ENCODE results near the gene FAM167B.

FAM167B gene

GRCh38 chr1:32215629-32216480 lies 31.2 kb upstream of the FAM167B start:
- Mint-ChIP-seq H3K4me1 (peaks cover 11% of the 10 kb centered on the region), H3K27ac (ENCODE audit: low read depth) (no peak overlapping the region), H3K9me3 (no peaks in the 10 kb centered on the region), H3K4me3 (no peak overlapping the region), H3K27me3 (no peaks in the 10 kb centered on the region), H3K36me3 (ENCODE audit: insufficient read depth) (peaks cover 11% of the 10 kb centered on the region)
- DNase-seq (ENCODE audit: low spot score in 2 of 2): peak; percentile 26
- ATAC-seq (replicated peaks; ENCODE audit: extremely low read depth, poor library complexity, severe bottlenecking): no peak

- ATAC-seq (replicated peaks; ENCODE audit: extremely low read depth, poor library complexity, severe bottlenecking): no peak
Measured at GRCh38 chr1:32216566-32216965, 30.5 kb upstream of the FAM167B start.

GRCh38 chr1:32219022-32219421 lies 28.0 kb upstream of the FAM167B start:
- Mint-ChIP-seq H3K27ac (ENCODE audit: low read depth) (no peak overlapping the region), H3K27me3 (no peaks in the 10 kb centered on the region), H3K9me3 (no peaks in the 10 kb centered on the region), H3K4me1 (peaks cover 29% of the 10 kb centered on the region), H3K4me3 (no peak overlapping the region), H3K36me3 (ENCODE audit: insufficient read depth) (peaks cover 19% of the 10 kb centered on the region)
- no peak for ATAC-seq (replicated peaks; ENCODE audit: extremely low read depth, poor library complexity, severe bottlenecking)
- no peak for DNase-seq (ENCODE audit: low spot score in 2 of 2)

More at GRCh38 chr1:32216566-32216965, 30.5 kb upstream of the FAM167B start:
- Mint-ChIP-seq H3K4me1 (peaks cover 18% of the 10 kb centered on the region), H3K4me3 (no peak overlapping the region), H3K36me3 (ENCODE audit: insufficient read depth) (peaks cover 11% of the 10 kb centered on the region), H3K27ac (ENCODE audit: low read depth) (no peak overlapping the region), H3K9me3 (no peaks in the 10 kb centered on the region), H3K27me3 (no peaks in the 10 kb centered on the region)
- no peak for DNase-seq (ENCODE audit: low spot score in 2 of 2)

- H3K9me3 Mint-ChIP-seq: no peaks in the 10 kb centered on the region
- peak overlapping the region; percentile 95 for H3K27ac Mint-ChIP-seq (ENCODE audit: low read depth)
- peak overlapping the region; percentile 88 for H3K4me3 Mint-ChIP-seq
- DNase-seq (ENCODE audit: low spot score in 2 of 2): no peak
- peaks cover 24% of the 10 kb centered on the region for H3K4me1 Mint-ChIP-seq
- H3K36me3 Mint-ChIP-seq (ENCODE audit: insufficient read depth): peaks cover 29% of the 10 kb centered on the region
- no peaks in the 10 kb centered on the region for H3K27me3 Mint-ChIP-seq
- no peak for ATAC-seq (replicated peaks; ENCODE audit: extremely low read depth, poor library complexity, severe bottlenecking)
Measured at GRCh38 chr1:32220746-32221580, 26.1 kb upstream of the FAM167B start.

- no peak for DNase-seq (ENCODE audit: low spot score in 2 of 2)
- no peak for ATAC-seq (replicated peaks; ENCODE audit: extremely low read depth, poor library complexity, severe bottlenecking)
- Mint-ChIP-seq H3K9me3 (no peaks in the 10 kb centered on the region), H3K4me3 (peak overlapping the region; percentile 88), H3K36me3 (ENCODE audit: insufficient read depth) (peaks cover 35% of the 10 kb centered on the region), H3K27ac (ENCODE audit: low read depth) (peak overlapping the region; percentile 95), H3K27me3 (no peaks in the 10 kb centered on the region), H3K4me1 (peaks cover 24% of the 10 kb centered on the region)
Measured at GRCh38 chr1:32221581-32221979, 25.4 kb upstream of the FAM167B start.

- peaks cover 24% of the 10 kb centered on the region for H3K4me1 Mint-ChIP-seq
- ATAC-seq (replicated peaks; ENCODE audit: extremely low read depth, poor library complexity, severe bottlenecking) (peak; percentile 95), DNase-seq (ENCODE audit: low spot score in 2 of 2) (peak; percentile 80 to 84)
- H3K4me3 Mint-ChIP-seq: peak within 1 kb of the TSS; percentile 88
- H3K27me3 Mint-ChIP-seq: no peaks in the 10 kb centered on the region
- H3K27ac Mint-ChIP-seq (ENCODE audit: low read depth): peak within 1 kb of the TSS; percentile 95
- H3K36me3 Mint-ChIP-seq (ENCODE audit: insufficient read depth): peaks cover 38% of the 10 kb centered on the region
- no peaks in the 10 kb centered on the region for H3K9me3 Mint-ChIP-seq
Measured at GRCh38 chr1:32221980-32222755, 24.9 kb upstream of the FAM167B start, which contains the start of the genes EIF3I and TMEM234. TSS of gene EIF3I (plus strand) at chr1:32222407. CDS start at chr1:32222442, 35 bp downstream. TSS of gene TMEM234 (minus strand) at chr1:32222353. CDS start at chr1:32222322, 31 bp downstream.

GRCh38 chr1:32223683-32224082 lies 23.3 kb upstream of the FAM167B start:
- peak overlapping the region; percentile 49 for H3K4me3 Mint-ChIP-seq
- H3K27me3 Mint-ChIP-seq: no peaks in the 10 kb centered on the region
- DNase-seq (ENCODE audit: low spot score in 2 of 2): no peak
- H3K9me3 Mint-ChIP-seq: no peaks in the 10 kb centered on the region
- H3K36me3 Mint-ChIP-seq (ENCODE audit: insufficient read depth): peaks cover 49% of the 10 kb centered on the region
- H3K27ac Mint-ChIP-seq (ENCODE audit: low read depth): no peak overlapping the region
- ATAC-seq (replicated peaks; ENCODE audit: extremely low read depth, poor library complexity, severe bottlenecking): no peak
- peaks cover 30% of the 10 kb centered on the region for H3K4me1 Mint-ChIP-seq

GRCh38 chr1:32224285-32224684 lies 22.7 kb upstream of the FAM167B start:
- Mint-ChIP-seq H3K9me3 (no peaks in the 10 kb centered on the region), H3K4me1 (peaks cover 30% of the 10 kb centered on the region), H3K36me3 (ENCODE audit: insufficient read depth) (peaks cover 53% of the 10 kb centered on the region), H3K27me3 (no peaks in the 10 kb centered on the region), H3K4me3 (peak overlapping the region; percentile 49), H3K27ac (ENCODE audit: low read depth) (no peak overlapping the region)
- DNase-seq (ENCODE audit: low spot score in 2 of 2) (no peak), ATAC-seq (replicated peaks; ENCODE audit: extremely low read depth, poor library complexity, severe bottlenecking) (no peak)

GRCh38 chr1:32228771-32229170 lies 18.3 kb upstream of the FAM167B start:
- Mint-ChIP-seq H3K27ac (ENCODE audit: low read depth) (no peak overlapping the region), H3K4me1 (peaks cover 13% of the 10 kb centered on the region), H3K36me3 (ENCODE audit: insufficient read depth) (peaks cover 58% of the 10 kb centered on the region), H3K27me3 (no peaks in the 10 kb centered on the region), H3K9me3 (no peaks in the 10 kb centered on the region), H3K4me3 (no peak overlapping the region)
- no peak for DNase-seq (ENCODE audit: low spot score in 2 of 2)
- ATAC-seq (replicated peaks; ENCODE audit: extremely low read depth, poor library complexity, severe bottlenecking): no peak

- Mint-ChIP-seq H3K27ac (ENCODE audit: low read depth) (no peak overlapping the region), H3K9me3 (no peaks in the 10 kb centered on the region), H3K36me3 (ENCODE audit: insufficient read depth) (peaks cover 38% of the 10 kb centered on the region), H3K4me3 (no peak overlapping the region), H3K4me1 (peaks cover 6% of the 10 kb centered on the region), H3K27me3 (no peaks in the 10 kb centered on the region)
- DNase-seq (ENCODE audit: low spot score in 2 of 2): no peak
- ATAC-seq (replicated peaks; ENCODE audit: extremely low read depth, poor library complexity, severe bottlenecking): no peak
Measured at GRCh38 chr1:32231843-32232432, 15.1 kb upstream of the FAM167B start.

- no peak for ATAC-seq (replicated peaks; ENCODE audit: extremely low read depth, poor library complexity, severe bottlenecking)
- Mint-ChIP-seq H3K9me3 (no peaks in the 10 kb centered on the region), H3K27ac (ENCODE audit: low read depth) (no peak overlapping the region), H3K4me1 (peaks cover 2% of the 10 kb centered on the region), H3K27me3 (no peaks in the 10 kb centered on the region), H3K36me3 (ENCODE audit: insufficient read depth) (peaks cover 31% of the 10 kb centered on the region), H3K4me3 (no peak overlapping the region)
- DNase-seq (ENCODE audit: low spot score in 2 of 2): no peak
Measured at GRCh38 chr1:32232558-32233304, 14.3 kb upstream of the FAM167B start.
